ENCODE measurements around the gene KIT.
"Not testable (repeated sequence)": the region's sequence is repeated elsewhere in the genome, so short reads cannot be mapped to it uniquely, and the experiment has no call there.

Gene KIT

GRCh38 chr4:54657551-54658251 lies at the start of gene KIT:
Gene KIT (plus strand): TSS chr4:54657957. CDS start chr4:54658015, 58 bp downstream.
- DNase-seq (ENCODE audit: low read depth in 2 of 2), result peak in 1 of 2 experiments; percentile 1

- no peak for DNase-seq (ENCODE audit: low read depth in 2 of 2)
Measured at GRCh38 chr4:54609310-54609709, 48.4 kb upstream of the KIT start.

GRCh38 chr4:54614149-54614548 lies 43.6 kb upstream of the KIT start:
- DNase-seq (ENCODE audit: low read depth in 2 of 2), result no peak

GRCh38 chr4:54620773-54621172 lies 37.0 kb upstream of the KIT start:
- DNase-seq (ENCODE audit: low read depth in 2 of 2), result no peak

- no peak for DNase-seq (ENCODE audit: low read depth in 2 of 2)
Measured at GRCh38 chr4:54625391-54625790, 32.4 kb upstream of the KIT start.

GRCh38 chr4:54626113-54626512 lies 31.6 kb upstream of the KIT start:
- DNase-seq (ENCODE audit: low read depth in 2 of 2), result no peak

- DNase-seq (ENCODE audit: low read depth in 2 of 2), result no peak
Measured at GRCh38 chr4:54632537-54632936, 25.2 kb upstream of the KIT start.

- not testable (repeated sequence) for DNase-seq (ENCODE audit: low read depth in 2 of 2)
Measured at GRCh38 chr4:54633102-54633740, 24.5 kb upstream of the KIT start.

- no peak for DNase-seq (ENCODE audit: low read depth in 2 of 2)
Measured at GRCh38 chr4:54635318-54635717, 22.4 kb upstream of the KIT start.

GRCh38 chr4:54637325-54637724 lies 20.4 kb upstream of the KIT start:
- no peak for DNase-seq (ENCODE audit: low read depth in 2 of 2)

GRCh38 chr4:54641101-54641500 lies 16.7 kb upstream of the KIT start:
- not testable (repeated sequence) for DNase-seq (ENCODE audit: low read depth in 2 of 2)

GRCh38 chr4:54643172-54643571 lies 14.6 kb upstream of the KIT start:
- DNase-seq (ENCODE audit: low read depth in 2 of 2), result no peak

- no peak for DNase-seq (ENCODE audit: low read depth in 2 of 2)
Measured at GRCh38 chr4:54643958-54644751, 13.6 kb upstream of the KIT start.

GRCh38 chr4:54645830-54646229 lies 11.9 kb upstream of the KIT start:
- no peak for DNase-seq (ENCODE audit: low read depth in 2 of 2)

GRCh38 chr4:54647070-54647469 lies 10.7 kb upstream of the KIT start:
- DNase-seq (ENCODE audit: low read depth in 2 of 2), result no peak

GRCh38 chr4:54651050-54651449 lies 6.7 kb upstream of the KIT start:
- DNase-seq (ENCODE audit: low read depth in 2 of 2), result no peak

- no peak for DNase-seq (ENCODE audit: low read depth in 2 of 2)
Measured at GRCh38 chr4:54654753-54655152, 3.0 kb upstream of the KIT start.

- DNase-seq (ENCODE audit: low read depth in 2 of 2), result no peak
Measured at GRCh38 chr4:54657185-54657550, 589 bp upstream of the KIT start.

- peak in 1 of 2 experiments; percentile 20 for DNase-seq (ENCODE audit: low read depth in 2 of 2)
Measured at GRCh38 chr4:54658252-54659093, 716 bp downstream of the KIT start.

GRCh38 chr4:54659313-54659712 lies 1.6 kb downstream of the KIT start:
- DNase-seq (ENCODE audit: low read depth in 2 of 2), result no peak

- no peak for DNase-seq (ENCODE audit: low read depth in 2 of 2)
Measured at GRCh38 chr4:54659749-54660535, 2.2 kb downstream of the KIT start.

Data from stimulated activated CD4-positive, alpha-beta T cell treated with anti-CD3 and anti-CD28 coated beads, Interleukin-12 subunit alpha, Interleukin-12 subunit beta, amount 100 ng/mL, for 24 hours (primary cell).